Testis (tissue), 3 donors: Measurements from ENCODE around the gene GNPTAB. TPM values are rescaled to one million over a fixed set of nuclear protein-coding genes. Genes with fewer than 3 reads are reported as not detected.

Experiments
- DNase-seq: peaks from one replicate; pipeline ENCODE4 v3.0.0-alpha.2; 2019
- H3K27ac ChIP-seq, 2 donors: fragments of 200-600 bp; sonication (generic); one replicate each; pipeline ENCODE4 v1.5.1; 2019
- H3K27me3 ChIP-seq: fragments of 200-600 bp; sonication (generic); one replicate; pipeline ENCODE4 v1.5.1; 2019
- H3K36me3 ChIP-seq: fragments of 200-600 bp; sonication (generic); one replicate; pipeline ENCODE4 v1.5.1; 2017; ENCODE audit warnings: low read depth; ENCODE audit errors: missing control alignments
- H3K4me1 ChIP-seq: fragments of 200-600 bp; sonication (generic); one replicate; pipeline ENCODE4 v1.5.1; 2019
- H3K4me3 ChIP-seq, 2 donors: fragments of 200-600 bp; sonication (generic); one replicate each; pipeline ENCODE4 v1.5.1; 2017 to 2019
- H3K9me3 ChIP-seq: fragments of 200-600 bp; sonication (generic); one replicate; pipeline ENCODE4 v1.5.1; 2017
- CTCF ChIP-seq, 3 experiments: fragments of 450-650 bp in 2 of 3; fragments of 200-600 bp in 1 of 3; sonication (generic) in 1 of 3; IDR thresholded peaks; one replicate each; pipeline ENCODE4 v1.5.1; 2016 to 2019; ENCODE audit warnings: antibody characterized with exemption in 3 of 3, mild to moderate bottlenecking in 2 of 3, moderate library complexity in 1 of 3
- POLR2A ChIP-seq: fragments of 450-650 bp; IDR thresholded peaks from one replicate; pipeline ENCODE4 v1.6.1; 2017; ENCODE audit warnings: antibody characterized with exemption, mild to moderate bottlenecking, moderate library complexity
- WGBS, 2 donors: methylation state at CpG; one replicate each; pipeline ENCODE4 v1.1.5; 2018; 5-methylcytosine and 5-hydroxymethylcytosine counted together
- intact Hi-C: fragments of 100-400 bp; cut with DNase I; formaldehyde crosslinking; loops from one replicate; pipeline ENCODE4 v1.15.1; 2023; ENCODE audit warnings: low total_unique reads
- polyA plus RNA-seq: library from polyadenylated mRNA; stranded (reverse); fragments of 350-450 nt; fragmentation: Illumina TruSeq; extraction: RNeasy Lipid Tissue Mini Kit (QIAGEN cat#74804); gene quantifications from one replicate; pipeline ENCODE4 v1.2.3, GENCODE V29; 2014; ENCODE audit warnings: low read depth, low replicate concordance; ENCODE audit not compliant: insufficient read depth
- total RNA-seq, 2 donors: library from RNA; depleted of rRNA; stranded (reverse); fragments of >200 nt; gene quantifications; one replicate each; pipeline ENCODE4 v1.2.3, GENCODE V29; 2016

GNPTAB gene
- total and polyA plus RNA-seq, 3 donors from 2014 or later = 19.1 to 41.3 (median 39.6) TPM

DNA sequence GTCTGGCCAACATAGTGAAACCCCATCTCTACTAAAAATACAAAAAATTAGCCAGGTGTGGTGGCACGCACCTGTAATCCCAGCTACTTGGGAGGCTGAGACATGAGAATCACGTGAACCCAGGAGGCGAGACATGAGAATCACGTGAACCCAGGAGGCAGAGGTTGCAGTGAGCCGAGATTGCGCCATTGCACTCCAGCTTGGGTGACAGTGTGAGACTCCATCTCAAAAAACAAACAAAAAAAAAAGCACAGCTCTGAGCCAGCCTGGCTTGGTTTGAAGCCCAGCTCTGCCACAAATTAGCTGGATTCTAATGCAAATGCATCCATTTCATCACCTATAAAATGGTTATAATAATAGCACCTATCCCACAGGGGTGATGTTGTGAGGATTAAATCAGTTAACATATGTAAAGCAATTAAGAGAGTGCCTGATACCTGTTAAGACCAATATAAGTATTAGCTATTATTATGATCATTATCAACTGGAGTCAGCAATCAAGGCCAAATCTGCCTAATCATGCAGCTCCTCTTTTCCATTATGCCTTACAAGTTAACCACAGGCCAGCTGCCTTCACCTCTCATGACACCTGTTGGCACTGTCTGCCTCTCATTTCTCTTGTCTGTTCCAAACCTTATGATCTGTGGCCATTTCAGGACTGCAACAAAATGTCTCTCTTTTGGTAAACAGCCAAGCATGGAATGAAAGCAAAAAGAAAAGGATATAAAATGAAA is 2.1 kb downstream of the GNPTAB start:
- Histone ChIP-seq H3K4me1 (peaks cover 3% of the 10 kb centered on the region), H3K27ac (no peak overlapping the region), H3K27me3 (no peaks in the 10 kb centered on the region), H3K4me3 (no peak overlapping the region), H3K9me3 (no peaks in the 10 kb centered on the region), H3K36me3 (no peaks in the 10 kb centered on the region)
- intact Hi-C loops = no loop called here
- 94 to 97% methylated on average over 6 of the region's 6 CpGs for WGBS, 2 donors
- no peak for TF ChIP-seq POLR2A
- no peak for TF ChIP-seq CTCF (IDR thresholded peaks at IDR 0.05)
- DNase-seq = no peak

GRCh38 chr12:101826766-101827368 is 3.9 kb downstream of the GNPTAB start:
- DNase-seq = no peak
- 82 to 93% methylated on average over 3 of the region's 3 CpGs for WGBS, 2 donors
- peaks cover 3% of the 10 kb centered on the region for H3K4me1 ChIP-seq
- H3K27ac ChIP-seq = no peak overlapping the region
- intact Hi-C loops = no loop called here
- no peaks in the 10 kb centered on the region for H3K36me3 ChIP-seq
- H3K27me3 ChIP-seq = no peaks in the 10 kb centered on the region
- H3K9me3 ChIP-seq = no peaks in the 10 kb centered on the region
- TF ChIP-seq POLR2A = no peak
- no peak for TF ChIP-seq CTCF (IDR thresholded peaks at IDR 0.05)
- no peak overlapping the region for H3K4me3 ChIP-seq

DNA sequence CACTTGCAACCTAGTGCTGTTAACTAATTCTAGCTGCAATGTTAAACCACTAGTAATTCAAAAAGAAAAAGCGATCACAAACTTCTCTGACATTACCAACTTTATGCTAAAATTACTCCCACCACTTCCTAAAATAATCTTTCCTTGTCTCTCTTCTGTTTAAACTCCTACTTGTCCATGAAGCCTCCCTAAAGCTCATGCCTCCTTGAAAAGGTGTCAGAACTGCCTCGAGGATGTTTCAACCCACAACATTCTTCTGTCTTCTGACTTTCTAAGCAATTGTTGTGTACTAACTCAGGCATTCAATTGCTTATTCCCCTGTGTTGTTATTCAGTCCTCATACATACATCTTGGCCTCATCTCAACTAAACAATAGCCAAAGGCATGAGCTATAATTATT is 5.9 kb downstream of the GNPTAB start:
- DNase-seq = no peak
- no peaks in the 10 kb centered on the region for H3K27me3 ChIP-seq
- no peak overlapping the region for H3K27ac ChIP-seq
- H3K4me3 ChIP-seq = no peak overlapping the region
- intact Hi-C loops = no loop called here
- H3K9me3 ChIP-seq = no peaks in the 10 kb centered on the region
- TF ChIP-seq CTCF (IDR thresholded peaks at IDR 0.05) = no peak
- TF ChIP-seq POLR2A = no peak
- H3K36me3 ChIP-seq = no peaks in the 10 kb centered on the region
- 62 to 82% methylated on average over 2 of the region's 2 CpGs for WGBS, 2 donors
- peaks cover 3% of the 10 kb centered on the region for H3K4me1 ChIP-seq

- TF ChIP-seq CTCF (IDR thresholded peaks at IDR 0.05) (peak in 1 of 3 experiments; percentile 26), POLR2A (no peak)
- intact Hi-C loops = no loop called here
- peaks cover 2% of the 10 kb centered on the region for H3K4me1 ChIP-seq
- no peak overlapping the region for H3K4me3 ChIP-seq
- 43 to 61% methylated on average over 3 of the region's 3 CpGs for WGBS, 2 donors
- H3K27ac ChIP-seq = no peak overlapping the region
- no peaks in the 10 kb centered on the region for H3K27me3 ChIP-seq
- no peaks in the 10 kb centered on the region for H3K36me3 ChIP-seq
- peak; percentile 47 for DNase-seq
- H3K9me3 ChIP-seq = no peaks in the 10 kb centered on the region
Measured at GRCh38 chr12:101823891-101824290, 6.9 kb downstream of the GNPTAB start.
